GM19351 (cell line): Measurements from ENCODE around the gene FAM149B1.

Experiments
- ATAC-seq: cut with Tn5 transposase; IDR thresholded peaks from one replicate; pipeline ENCODE4 v1.9.1; 2021; ENCODE audit warnings: mild to moderate bottlenecking, moderate library complexity; ENCODE audit not compliant: unreplicated experiment

The FAM149B1 gene

DNA sequence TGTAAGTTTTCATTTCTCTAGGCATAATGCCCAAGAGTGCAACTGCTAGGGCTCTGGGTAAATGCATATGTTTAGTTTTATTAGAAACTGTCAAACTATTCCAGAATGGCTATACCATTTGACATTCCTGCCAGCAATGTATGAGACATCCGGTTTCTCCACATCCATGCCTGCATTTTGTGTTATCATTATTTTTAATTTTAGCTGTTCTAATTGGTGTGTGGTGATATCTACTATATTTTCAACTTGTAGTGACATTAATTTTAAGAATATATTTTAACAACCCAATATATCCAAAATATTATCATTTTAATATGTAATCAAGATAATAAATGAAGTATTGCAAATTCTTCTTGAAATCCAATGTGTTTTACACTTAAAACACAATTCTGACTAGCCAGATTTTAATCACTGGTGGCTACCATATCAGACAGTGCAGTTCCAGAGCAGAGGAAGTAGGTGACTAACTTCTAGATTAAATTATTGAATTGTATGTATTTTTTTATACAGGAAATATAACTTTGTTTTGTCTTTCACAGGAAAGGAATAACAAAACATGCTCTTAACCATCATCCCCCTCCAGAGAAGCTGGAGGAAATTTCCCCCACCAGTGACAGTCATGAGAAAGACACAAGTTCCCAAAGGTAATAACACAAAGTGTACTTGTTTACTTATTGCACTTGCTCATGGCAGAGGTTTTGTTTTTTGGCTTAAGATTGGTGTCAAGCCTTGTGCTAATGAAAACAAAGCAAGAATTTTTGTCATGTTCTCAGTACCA is 6.4 kb downstream of the FAM149B1 start:
- ATAC-seq, result no peak

DNA sequence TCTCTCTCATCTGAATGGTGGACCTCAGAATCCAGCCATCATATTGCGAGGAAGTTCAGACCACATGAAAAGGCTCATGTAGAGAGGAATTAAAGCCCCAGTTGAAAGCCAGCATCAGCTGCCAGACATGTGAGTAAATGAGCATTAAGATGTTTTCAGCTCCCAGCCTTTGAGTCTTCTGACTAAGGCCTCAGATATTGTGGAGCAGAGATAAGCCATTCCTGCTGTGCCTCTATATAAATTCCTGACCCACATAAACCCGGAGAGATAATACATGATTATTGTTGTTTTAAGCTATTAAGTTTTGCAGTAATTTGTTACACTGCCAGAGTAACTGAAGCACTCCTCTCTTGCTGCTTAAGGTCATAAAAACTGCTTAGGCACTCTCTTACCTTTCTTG is 14.6 kb downstream of the FAM149B1 start:
- no peak for ATAC-seq

DNA sequence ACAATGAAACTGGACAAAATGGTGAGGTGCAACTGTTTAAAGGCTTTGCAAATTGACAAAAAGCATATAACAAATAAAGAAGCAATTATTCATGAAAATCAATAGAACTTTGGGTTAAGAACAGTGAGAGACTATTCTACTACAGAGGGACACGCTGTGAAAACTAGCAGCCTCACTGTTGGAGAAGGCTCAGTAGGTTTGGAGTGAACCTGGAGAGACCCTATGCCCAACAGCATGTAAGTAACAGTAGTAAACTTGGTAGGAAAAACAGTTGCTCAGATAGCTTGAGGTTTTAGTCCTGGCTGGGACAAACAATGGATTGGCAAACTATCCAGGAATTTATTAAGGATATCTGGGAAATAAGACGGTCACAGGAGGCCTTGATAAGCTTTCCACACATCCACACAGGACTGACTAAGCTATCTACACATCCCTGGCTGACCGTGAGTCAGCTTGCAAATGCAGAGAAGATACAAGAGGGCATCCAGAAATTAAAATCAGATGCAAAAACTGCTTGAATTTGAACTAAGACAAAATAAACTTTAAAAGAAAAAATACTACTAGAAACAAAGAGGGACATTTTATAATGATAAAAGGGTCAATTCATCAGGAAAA is 15.9 kb downstream of the FAM149B1 start:
- ATAC-seq, result no peak

DNA sequence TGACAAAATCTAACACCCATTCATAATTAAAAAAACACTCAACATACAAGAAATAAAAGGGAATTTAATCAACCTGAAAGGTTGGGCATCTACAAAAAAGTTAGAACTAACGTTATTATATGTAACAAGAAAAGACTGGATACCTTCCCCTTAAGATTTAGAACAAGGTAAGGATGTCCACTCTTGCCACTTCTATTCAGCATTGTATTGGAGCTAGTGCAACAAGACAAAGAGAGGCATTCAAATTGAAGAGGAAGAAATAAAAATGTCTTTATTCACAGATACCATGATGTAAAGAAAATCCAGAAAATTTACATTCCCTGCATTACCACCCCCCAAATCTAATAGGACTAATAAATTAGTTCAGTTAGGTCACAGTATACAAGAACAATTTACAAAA is 18.3 kb downstream of the FAM149B1 start:
- no peak for ATAC-seq

DNA sequence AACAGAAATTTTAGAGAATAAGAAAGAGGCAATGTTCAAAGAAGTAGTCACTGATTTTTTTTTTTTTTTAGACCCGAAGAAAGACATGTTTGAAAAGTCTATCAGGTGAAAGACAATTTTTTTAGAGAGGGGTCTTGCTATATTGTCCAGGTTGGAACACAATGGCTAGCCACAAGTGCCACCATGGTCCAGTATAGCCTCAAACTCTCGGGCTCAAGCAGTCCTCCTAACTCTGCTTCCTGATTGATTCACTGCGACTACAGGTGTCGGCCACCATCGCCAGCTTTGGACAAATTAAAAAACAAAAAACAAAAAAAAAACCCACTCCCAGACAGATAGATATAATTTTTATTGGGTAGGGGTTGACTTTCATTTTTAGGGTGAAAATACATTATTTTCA is 22.3 kb downstream of the FAM149B1 start:
- ATAC-seq, result no peak

DNA sequence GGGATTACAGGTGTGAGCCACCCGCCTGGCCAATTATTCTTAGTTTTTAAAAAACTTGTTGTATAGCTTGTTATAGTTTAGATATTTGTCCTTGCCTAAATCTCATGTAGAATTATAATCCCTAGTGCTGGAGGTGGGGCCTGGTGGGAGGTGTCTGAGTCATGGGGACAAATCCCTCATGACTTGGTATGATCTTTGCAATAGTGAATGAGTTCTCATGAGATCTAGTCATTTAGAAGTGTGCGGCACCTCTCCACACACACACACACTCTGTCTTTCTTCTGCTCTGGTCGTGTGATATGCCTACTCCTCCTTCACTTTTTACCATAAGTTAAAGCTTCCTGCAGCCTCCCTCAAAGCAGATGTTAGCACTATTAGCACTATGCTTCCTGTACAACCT is 37.2 kb downstream of the FAM149B1 start:
- no peak for ATAC-seq

DNA sequence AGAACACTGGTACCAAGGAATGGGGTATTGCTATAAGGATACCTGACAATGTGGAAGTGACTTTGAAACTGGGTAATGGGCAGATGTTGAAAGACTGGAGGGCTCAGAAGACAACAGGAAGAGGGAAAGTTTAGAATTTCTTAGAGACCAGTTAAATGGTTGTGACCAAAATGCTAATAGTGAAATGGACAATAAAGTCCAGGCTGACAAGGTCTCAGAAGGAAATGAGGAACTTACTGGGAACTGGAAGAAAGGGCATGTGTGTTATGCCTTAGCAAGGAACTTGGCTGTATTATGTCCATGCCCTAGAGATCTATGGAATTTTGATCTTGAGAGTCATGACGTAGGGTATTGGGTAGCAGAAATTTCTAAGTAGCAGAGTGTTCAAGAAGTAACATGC is 38.0 kb downstream of the FAM149B1 start:
- ATAC-seq, result no peak

DNA sequence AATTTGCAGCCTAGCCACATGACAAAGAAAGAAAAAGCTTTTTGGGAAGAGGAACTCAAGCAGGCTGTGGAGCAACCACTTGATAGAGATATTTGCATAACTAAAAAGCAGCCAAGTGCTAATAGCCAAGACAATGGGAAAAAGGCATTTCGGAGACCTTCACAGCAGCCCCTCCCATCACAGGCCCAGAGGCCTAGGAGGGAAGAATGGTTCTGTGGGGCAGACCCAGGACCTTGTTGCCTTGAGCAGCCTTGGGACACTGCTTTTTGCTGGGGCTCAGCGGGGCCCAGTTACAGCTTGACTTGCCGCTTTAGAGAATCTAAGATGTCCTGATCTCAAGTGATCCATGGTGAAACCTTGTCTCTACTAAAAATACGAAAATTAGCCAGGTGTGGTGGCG is 38.5 kb downstream of the FAM149B1 start:
- no peak for ATAC-seq

DNA sequence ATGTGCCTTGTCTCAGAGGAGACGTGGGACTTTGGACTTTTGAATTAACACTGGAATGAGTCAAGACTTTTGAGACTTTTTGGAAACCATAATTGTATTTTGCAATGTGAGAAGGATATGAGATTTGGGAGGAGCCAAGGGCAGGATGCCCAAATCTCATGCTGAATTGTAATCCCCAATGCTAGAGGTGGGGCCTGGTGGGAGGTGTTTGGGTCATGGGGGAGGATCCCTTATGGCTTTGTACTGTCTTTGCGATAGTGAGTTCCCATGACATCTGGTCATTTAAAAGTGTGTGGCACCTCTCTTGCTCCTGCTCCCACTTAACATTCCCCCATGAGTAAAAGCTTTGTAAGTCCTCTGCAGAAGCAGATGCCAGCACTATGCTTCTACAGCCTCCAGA is 40.0 kb downstream of the FAM149B1 start:
- ATAC-seq, result no peak

DNA sequence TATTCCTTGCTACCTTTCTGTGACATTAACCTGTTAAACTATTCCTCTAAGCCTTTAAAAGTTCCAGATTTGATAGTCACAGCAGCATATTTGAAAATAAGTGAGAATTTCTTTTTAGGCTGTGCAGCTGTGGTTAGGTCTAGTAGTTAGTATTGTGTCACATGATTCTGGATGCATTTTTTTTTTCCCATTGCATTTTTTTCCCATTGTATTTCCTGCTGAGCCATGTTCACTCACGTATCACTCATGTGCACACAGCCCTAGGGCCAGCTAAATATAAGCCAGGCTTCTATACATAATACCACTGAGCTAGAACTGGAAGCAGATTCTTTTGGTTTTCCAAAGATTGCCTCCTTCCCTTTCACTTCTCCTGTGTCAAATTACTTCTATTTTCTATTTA is 41.8 kb downstream of the FAM149B1 start:
- no peak for ATAC-seq

DNA sequence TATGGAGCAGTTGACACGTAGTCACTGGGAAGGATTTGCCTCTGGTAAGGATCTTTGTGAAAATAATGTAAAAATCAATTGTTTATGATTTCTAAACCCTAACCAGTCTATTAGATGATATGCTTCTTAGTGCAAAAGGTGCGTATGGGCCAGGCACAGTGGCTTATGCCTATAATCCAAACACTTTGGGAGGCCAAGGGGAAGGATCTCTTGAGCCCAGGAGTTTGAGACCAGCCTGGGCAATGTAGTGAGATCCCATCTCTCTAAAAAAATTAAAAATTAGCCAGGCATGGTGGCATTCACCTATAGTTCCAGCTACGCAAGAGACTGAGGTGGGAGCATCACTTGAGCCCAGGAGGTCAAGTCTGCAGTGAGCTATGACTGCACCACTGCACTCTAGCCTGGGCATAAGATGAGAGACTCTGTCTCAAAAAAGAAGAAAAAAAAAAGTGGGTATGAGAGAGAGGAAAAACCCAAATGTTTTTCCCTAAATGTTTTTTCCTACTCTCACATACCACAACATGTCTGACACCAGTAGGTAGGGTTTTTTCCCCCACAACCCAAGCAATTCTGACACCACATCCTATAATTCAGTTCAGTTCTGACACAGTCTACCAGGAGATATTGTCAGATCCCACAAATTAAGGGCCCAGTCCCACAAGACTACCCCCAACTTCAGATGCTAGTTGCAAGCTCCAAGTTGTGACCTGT is 42.6 kb downstream of the FAM149B1 start:
- ATAC-seq, result no peak

DNA sequence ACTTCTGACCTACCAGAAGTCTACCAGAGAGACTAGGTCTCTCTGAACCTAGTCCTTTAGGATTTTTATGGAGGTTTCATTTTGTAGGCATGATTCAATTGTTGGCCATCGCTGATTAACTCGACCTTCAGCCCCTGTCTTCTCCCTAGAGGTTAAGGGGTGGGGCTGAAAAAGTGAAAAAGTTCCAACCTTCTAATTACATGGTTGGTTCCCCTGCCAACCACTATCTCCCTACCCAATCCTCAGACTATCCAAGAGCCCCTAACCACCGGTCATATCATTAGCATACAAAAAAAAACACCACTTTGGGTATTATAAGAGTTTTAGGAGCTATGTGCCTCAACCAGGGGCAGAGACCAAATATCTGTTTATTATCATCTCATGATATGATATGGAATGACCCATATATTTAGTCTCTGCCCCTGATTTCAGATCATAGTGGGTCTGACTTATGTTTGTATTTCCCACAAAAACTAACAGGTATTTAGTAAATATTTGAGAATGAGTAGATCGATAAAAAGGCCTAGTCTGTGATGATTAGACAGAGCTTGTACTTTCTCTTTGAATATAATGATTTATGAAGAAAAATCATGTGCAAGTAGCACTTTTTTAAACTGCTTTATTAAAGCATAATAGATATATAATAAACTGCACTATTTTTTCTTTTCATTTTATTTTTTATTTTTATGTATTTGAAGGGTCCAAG is 43.3 kb downstream of the FAM149B1 start:
- no peak for ATAC-seq

DNA sequence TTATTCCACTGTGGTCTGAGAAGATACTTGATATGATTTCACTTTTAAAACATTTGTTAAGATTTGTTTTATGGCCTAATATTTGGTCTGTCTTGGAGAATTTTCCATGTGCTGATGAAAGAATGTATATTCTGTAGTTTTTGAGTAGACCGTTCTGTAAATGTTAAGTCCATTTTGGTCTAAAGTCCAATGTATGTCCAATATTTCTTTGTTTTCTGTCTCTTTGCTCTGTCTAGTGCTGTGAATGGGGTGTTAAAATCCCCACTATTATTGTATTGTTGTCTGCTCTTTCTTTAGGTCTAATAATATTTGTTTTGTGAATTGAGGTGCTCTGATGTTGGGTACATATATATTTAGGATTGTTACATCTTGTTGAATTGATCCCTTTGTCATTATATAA is 47.8 kb downstream of the FAM149B1 start:
- ATAC-seq, result no peak

DNA sequence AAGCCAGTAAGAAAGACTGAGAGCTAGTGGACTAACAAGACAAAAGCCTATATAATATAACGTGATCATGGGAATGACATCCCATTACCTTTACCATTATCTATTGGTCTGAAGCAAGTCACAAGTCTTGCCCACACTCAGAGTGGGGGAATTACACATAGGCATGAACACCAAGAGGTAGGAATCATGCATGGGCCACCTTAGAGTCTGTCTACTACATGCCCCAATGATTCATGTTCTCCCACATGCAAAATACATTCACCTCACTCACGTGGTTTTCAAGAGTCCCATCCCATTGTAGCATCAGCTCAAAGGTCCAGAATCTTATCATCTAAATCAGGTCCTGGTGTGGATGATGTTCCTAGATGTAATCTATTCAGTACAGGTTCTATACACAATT is 49.7 kb downstream of the FAM149B1 start:
- no peak for ATAC-seq

DNA sequence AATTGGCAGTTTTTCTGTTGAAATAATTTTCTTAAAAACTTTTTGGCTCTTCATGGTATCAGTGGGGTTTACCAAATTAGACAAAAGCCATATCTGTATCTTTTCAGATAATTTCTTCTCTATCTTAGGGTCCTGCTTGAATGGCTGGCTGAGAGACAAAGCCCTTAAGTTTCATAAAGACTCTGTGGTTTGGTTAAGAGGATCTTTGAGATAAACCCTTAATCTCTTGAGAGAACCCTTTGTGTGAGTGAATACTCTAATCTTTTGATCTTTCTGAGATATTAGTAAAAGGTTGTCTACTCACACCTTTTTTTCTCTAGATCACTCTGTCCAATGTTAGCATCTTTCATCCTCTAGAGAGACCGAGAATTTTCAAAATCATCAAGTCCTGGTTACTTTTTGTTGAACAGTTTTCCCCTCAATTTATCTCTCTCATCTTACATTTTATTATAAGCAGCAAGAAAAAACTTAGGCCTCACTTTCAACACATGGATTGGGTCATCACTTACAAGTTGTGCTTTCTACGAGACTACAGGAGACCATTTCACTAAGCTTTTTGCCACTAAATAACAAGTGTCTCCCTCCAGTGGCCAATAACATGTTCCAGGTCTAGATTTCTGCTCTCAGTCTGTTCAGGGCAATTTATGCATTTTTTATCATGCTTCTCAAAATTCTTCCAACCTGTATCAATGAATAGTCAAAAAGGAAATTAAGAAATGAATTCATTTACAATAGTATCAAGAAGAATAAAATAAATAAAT is 50.7 kb downstream of the FAM149B1 start:
- no peak for ATAC-seq

DNA sequence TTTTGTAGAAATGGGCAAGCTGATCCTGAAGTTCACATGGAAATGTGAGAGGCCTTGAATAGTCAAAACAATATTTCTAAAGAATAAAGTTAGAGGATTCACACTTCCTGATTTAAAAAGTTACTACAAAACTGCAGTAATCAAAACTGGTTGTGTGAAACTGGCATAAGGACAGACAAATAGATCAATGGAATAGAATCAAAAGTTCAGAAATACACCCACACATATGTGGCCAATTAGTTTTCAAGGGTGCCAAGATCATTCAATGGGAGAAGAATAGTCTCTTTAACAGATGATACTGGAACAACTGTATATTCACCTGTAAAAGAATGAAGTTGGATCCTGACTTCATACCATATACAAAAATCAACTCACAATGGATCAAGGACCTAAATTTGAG is 51.5 kb downstream of the FAM149B1 start:
- ATAC-seq, result no peak

DNA sequence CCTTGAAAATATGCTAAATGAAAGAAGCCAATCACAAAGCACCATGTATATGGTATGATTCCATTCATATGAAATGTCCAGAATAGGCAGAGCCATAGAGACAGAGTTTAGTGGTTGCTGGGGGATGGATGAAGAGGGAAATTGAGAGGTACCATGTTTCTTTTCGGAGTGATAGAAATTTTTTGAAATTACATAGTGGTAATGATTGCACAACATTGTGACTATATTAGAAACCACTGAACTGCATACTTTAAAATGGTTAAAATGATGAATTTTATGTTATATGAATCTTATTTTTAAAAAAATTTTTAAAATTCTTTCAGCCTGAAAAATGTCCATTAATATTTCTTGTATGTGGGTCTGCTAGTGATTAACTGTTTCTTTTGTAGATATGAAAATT is 53.1 kb downstream of the FAM149B1 start:
- no peak for ATAC-seq

DNA sequence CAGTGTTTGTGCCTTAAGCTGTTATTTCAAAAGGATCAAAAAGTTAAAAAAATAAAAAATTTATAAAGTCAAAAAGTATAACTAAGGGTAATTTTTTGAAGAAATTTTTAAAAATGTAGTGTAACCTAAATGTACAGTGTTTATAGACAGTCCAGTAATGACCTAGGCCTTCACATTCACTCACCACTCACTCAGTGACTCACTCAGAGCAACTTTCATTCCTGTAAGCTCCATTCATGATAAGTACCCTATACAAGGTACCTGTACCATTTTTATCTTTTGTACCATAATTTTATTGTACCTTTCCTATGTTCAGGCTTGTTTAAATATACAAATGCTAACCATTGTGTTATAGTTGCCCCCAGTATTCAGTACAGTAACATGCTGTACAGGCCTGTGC is 57.6 kb downstream of the FAM149B1 start:
- no peak for ATAC-seq

DNA sequence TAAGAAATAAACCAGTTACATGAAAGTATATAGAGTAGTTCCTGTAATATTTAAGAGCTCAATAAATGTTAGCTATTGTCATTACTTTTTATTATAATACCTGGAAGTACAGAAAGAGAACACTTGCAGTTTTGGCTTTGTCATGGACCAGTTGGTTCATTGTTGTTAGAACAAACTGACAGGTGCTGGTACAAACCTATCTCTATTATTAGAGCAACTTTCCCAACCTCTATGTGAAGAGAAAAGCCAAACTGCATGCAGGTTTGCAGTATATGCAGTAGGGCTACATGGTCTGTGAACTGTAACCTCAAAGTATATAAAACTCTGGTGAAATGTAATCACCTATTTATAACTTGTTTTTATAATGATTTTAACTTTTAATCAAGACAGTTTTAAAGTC is 58.7 kb downstream of the FAM149B1 start:
- ATAC-seq, result no peak

DNA sequence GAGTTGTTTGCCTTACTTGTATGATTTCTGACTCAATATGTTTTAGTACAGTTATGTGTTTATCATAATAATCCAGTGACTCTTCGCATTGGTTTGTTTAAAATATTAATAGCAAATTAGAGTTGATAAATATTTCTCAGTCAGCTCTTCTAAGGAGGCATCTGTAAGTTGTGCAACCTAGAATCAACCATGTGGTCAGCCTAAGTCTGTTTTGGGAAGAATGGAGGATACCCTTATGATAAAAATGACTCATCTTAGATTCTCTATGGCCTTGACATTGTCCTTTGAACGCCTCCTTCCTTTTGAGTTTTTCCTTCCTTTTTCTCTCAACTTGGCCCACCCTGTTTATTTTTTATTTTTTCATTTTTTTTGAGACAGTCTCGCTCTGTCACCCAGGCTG is 60.3 kb downstream of the FAM149B1 start:
- no peak for ATAC-seq

DNA sequence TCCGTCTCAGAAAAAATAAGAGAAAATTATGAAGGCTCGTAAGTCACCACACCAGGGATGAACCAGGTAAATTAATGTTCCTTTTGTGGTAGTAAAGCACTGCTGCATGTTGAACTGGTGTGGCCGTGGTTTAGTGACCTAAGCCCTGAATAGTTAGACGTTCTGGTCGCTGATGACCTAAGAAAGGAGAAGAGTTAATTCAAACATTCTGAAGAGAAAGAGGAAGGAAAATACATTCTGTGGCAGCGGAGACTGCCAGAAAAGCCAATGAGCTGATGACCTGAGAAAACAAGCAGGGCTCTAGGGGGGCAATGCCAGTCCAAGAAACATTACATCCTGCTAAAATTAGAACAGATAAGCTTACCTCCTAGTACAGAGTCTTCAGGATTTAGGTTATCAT is 61.6 kb downstream of the FAM149B1 start:
- no peak for ATAC-seq
